Activated T-cell treated with anti-CD3 and anti-CD28 coated beads, Interleukin-2, amount 50 U/mL, for 1 hour (primary cell): Measurements from ENCODE around the gene ETFA.
"Not testable (repeated sequence)": the region's sequence is repeated elsewhere in the genome, so short reads cannot be mapped to it uniquely, and the experiment has no call there.

Experiments
- DNase-seq: peaks from one replicate; pipeline ENCODE4 v3.0.0-alpha.2; 2020

ETFA gene

GRCh38 chr15:76270876-76271275 is 40.4 kb downstream of the ETFA start:
- DNase-seq, result no peak

GRCh38 chr15:76267077-76267476 is 44.2 kb downstream of the ETFA start:
- no peak for DNase-seq

- not testable (repeated sequence) for DNase-seq
These were observed 45.5 kb downstream of the ETFA start for GRCh38 chr15:76265769-76266168.

- DNase-seq, result no peak
These were observed 50.9 kb downstream of the ETFA start for GRCh38 chr15:76260246-76260938.

- DNase-seq, result no peak
These were observed 51.9 kb downstream of the ETFA start for GRCh38 chr15:76259392-76259791.

GRCh38 chr15:76258460-76258859 is 52.8 kb downstream of the ETFA start:
- no peak for DNase-seq

GRCh38 chr15:76253691-76254473 is 57.4 kb downstream of the ETFA start:
- no peak for DNase-seq

- DNase-seq, result no peak
These were observed 59.0 kb downstream of the ETFA start for GRCh38 chr15:76252249-76252648.

- DNase-seq, result no peak
These were observed 59.6 kb downstream of the ETFA start for GRCh38 chr15:76251717-76252116.

- DNase-seq, result no peak
These were observed 66.1 kb downstream of the ETFA start for GRCh38 chr15:76245072-76245610.

GRCh38 chr15:76239786-76240185 is 71.5 kb downstream of the ETFA start:
- no peak for DNase-seq

GRCh38 chr15:76236350-76236749 is 74.9 kb downstream of the ETFA start:
- no peak for DNase-seq

- DNase-seq, result no peak
These were observed 76.0 kb downstream of the ETFA start for GRCh38 chr15:76235186-76235826.

GRCh38 chr15:76234337-76234889 is 76.9 kb downstream of the ETFA start:
- no peak for DNase-seq

- DNase-seq, result no peak
These were observed 77.3 kb downstream of the ETFA start for GRCh38 chr15:76233921-76234320.

- DNase-seq, result no peak
These were observed 82.0 kb downstream of the ETFA start for GRCh38 chr15:76229266-76229665.

GRCh38 chr15:76223521-76223920 is 87.7 kb downstream of the ETFA start:
- DNase-seq, result no peak

- DNase-seq, result no peak
These were observed 89.1 kb downstream of the ETFA start for GRCh38 chr15:76222159-76222558.

GRCh38 chr15:76221085-76221767 is 90.0 kb downstream of the ETFA start:
- DNase-seq, result no peak

- no peak for DNase-seq
These were observed 93.4 kb downstream of the ETFA start for GRCh38 chr15:76217882-76218217.

- DNase-seq, result no peak
These were observed 94.0 kb downstream of the ETFA start for GRCh38 chr15:76217029-76217881.

- no peak for DNase-seq
These were observed 95.6 kb downstream of the ETFA start for GRCh38 chr15:76215634-76216033.
